OCI-LY3 (cell line): ENCODE data around the gene TMEM258.

ENCODE experiments used
- H2AFZ ChIP-seq: fragments of 200-600, 300-600 bp; shearing (Covaris generic); 2 replicates; pipeline ENCODE4 v1.6.0; 2014; ENCODE audit warnings: antibody characterized with exemption, low read depth, low read length
- H3K27ac ChIP-seq: fragments of 200-600, 300-600 bp; sonication (generic); 2 replicates; pipeline ENCODE4 v1.5.1; 2014; ENCODE audit warnings: mild to moderate bottlenecking, low read length, moderate library complexity, mixed read lengths
- H3K27me3 ChIP-seq: fragments of 200-600, 300-600 bp; sonication (generic); 2 replicates; pipeline ENCODE4 v1.6.1; 2014; ENCODE audit warnings: low read depth, low read length, mixed read lengths
- H3K36me3 ChIP-seq: fragments of 200-600, 300-600 bp; sonication (generic); replicated peaks from 2 replicates; pipeline ENCODE3; 2014; ENCODE audit warnings: low read depth, low read length, mixed read lengths
- H3K4me1 ChIP-seq: fragments of 300-600, 200-600 bp; sonication (generic); 2 replicates; pipeline ENCODE4 v1.6.1; 2014; ENCODE audit warnings: low read length, mixed read lengths
- H3K4me2 ChIP-seq: fragments of 200-600, 300-600 bp; sonication (generic); 2 replicates; pipeline ENCODE4 v1.6.1; 2014; ENCODE audit warnings: low read length, mixed read lengths
- H3K4me3 ChIP-seq: fragments of 300-600, 200-600 bp; sonication (generic); 2 replicates; pipeline ENCODE4 v1.5.1; 2014; ENCODE audit warnings: antibody characterized with exemption, mild to moderate bottlenecking, low read length, moderate library complexity
- H3K79me2 ChIP-seq: fragments of 300-600, 200-600 bp; shearing (Covaris generic); 2 replicates; pipeline ENCODE4 v1.6.1; 2014; ENCODE audit warnings: mild to moderate bottlenecking, low read length, mixed read lengths
- H3K9ac ChIP-seq: fragments of 300-600, 200-600 bp; shearing (Covaris generic); 2 replicates; pipeline ENCODE4 v1.6.0; 2014; ENCODE audit warnings: mild to moderate bottlenecking, low read length, moderate library complexity
- H3K9me3 ChIP-seq: fragments of 200-600, 300-600 bp; shearing (Covaris generic); 2 replicates; pipeline ENCODE4 v1.6.1; 2014; ENCODE audit warnings: low read length, mixed read lengths; ENCODE audit not compliant: insufficient read depth
- H4K20me1 ChIP-seq: fragments of 200-600, 300-600 bp; sonication (generic); 2 replicates; pipeline ENCODE4 v1.6.1; 2016; ENCODE audit warnings: low read length, mixed read lengths; ENCODE audit not compliant: insufficient read depth
- CTCF ChIP-seq: fragments of 200-600, 300-600 bp; sonication (generic); IDR thresholded peaks from 2 replicates; pipeline ENCODE4 v1.5.1; 2014; ENCODE audit warnings: antibody characterized with exemption, low read length, low read depth
- EZH2phosphoT487 ChIP-seq: fragments of 200-600 bp; shearing (Covaris generic); IDR thresholded peaks from 2 replicates; pipeline ENCODE4 v1.6.1; 2018; ENCODE audit warnings: antibody characterized with exemption, mixed run types, low read depth

TMEM258 gene

GRCh38 chr11:61762223-61762615 lies 30.2 kb downstream of the TMEM258 start:
- H3K4me2 ChIP-seq: no peak overlapping the region
- H3K9me3 ChIP-seq: no peaks in the 10 kb centered on the region
- H3K4me3 ChIP-seq: no peak overlapping the region
- no peaks in the 10 kb centered on the region for H4K20me1 ChIP-seq
- H3K4me1 ChIP-seq: no peaks in the 10 kb centered on the region
- TF ChIP-seq CTCF: no peak
- no peak for TF ChIP-seq EZH2phosphoT487
- H2AFZ ChIP-seq: no peak overlapping the region
- no peak overlapping the region for H3K9ac ChIP-seq
- H3K36me3 ChIP-seq: no peaks in the 10 kb centered on the region
- H3K27me3 ChIP-seq: peaks cover 3% of the 10 kb centered on the region; the same call in 1 of the 2 replicates
- H3K27ac ChIP-seq: no peak overlapping the region
- H3K79me2 ChIP-seq: no peaks in the 10 kb centered on the region

- Histone ChIP-seq H3K79me2 (no peaks in the 10 kb centered on the region), H3K4me1 (no peaks in the 10 kb centered on the region), H3K9me3 (no peaks in the 10 kb centered on the region), H2AFZ (no peak overlapping the region), H4K20me1 (no peaks in the 10 kb centered on the region), H3K36me3 (no peaks in the 10 kb centered on the region), H3K27me3 (peaks cover 3% of the 10 kb centered on the region; the same call in 1 of the 2 replicates), H3K27ac (no peak overlapping the region), H3K4me3 (no peak overlapping the region), H3K9ac (no peak overlapping the region), H3K4me2 (no peak overlapping the region)
- TF ChIP-seq CTCF (no peak), EZH2phosphoT487 (no peak)
Measured at GRCh38 chr11:61761440-61762222, 30.8 kb downstream of the TMEM258 start.

- no peaks in the 10 kb centered on the region for H3K9me3 ChIP-seq
- H4K20me1 ChIP-seq: no peaks in the 10 kb centered on the region
- H3K27me3 ChIP-seq: peaks cover 3% of the 10 kb centered on the region; the same call in 1 of the 2 replicates
- H3K9ac ChIP-seq: no peak overlapping the region
- H3K27ac ChIP-seq: no peak overlapping the region
- no peak overlapping the region for H3K4me2 ChIP-seq
- H2AFZ ChIP-seq: no peak overlapping the region
- H3K79me2 ChIP-seq: no peaks in the 10 kb centered on the region
- no peaks in the 10 kb centered on the region for H3K4me1 ChIP-seq
- TF ChIP-seq CTCF (no peak), EZH2phosphoT487 (no peak)
- no peak overlapping the region for H3K4me3 ChIP-seq
- no peaks in the 10 kb centered on the region for H3K36me3 ChIP-seq
Measured at GRCh38 chr11:61760946-61761345, 31.5 kb downstream of the TMEM258 start.

DNA sequence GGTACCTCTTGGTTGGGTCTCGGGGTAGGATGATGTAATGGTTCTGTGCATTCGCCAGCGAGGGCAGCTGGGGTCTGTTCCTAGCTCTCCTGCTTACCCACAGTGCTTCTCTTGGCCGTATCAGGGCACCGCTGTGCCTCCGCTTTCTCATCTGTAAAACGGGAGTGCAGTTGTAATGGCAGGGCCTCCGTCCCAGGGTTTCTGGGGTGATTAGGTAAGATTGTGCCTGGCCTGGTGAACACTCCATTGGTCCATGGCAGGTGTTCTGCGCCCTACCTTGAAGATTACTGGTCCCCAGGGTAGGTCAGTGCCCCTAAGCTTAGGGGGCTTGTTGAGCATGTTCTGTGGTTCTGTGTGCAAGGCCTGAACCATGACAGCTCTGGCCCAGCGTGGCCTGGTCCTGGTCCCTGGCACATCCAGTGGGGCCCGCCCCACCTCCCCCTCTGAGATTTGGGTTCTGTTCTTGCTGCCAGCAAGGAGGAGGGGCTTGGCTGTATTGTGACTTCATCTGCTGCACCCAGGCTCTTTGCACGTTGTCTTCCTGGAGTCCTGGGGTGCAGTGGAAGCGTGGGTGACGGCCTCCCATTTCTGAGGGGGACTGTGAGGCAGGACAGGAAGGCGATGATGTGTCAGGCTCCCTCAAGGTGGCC lies 35.1 kb downstream of the TMEM258 start:
- TF ChIP-seq EZH2phosphoT487 (no peak), CTCF (no peak)
- H3K27ac ChIP-seq: no peak overlapping the region
- no peak overlapping the region for H3K9ac ChIP-seq
- no peak overlapping the region for H2AFZ ChIP-seq
- no peaks in the 10 kb centered on the region for H3K27me3 ChIP-seq
- no peaks in the 10 kb centered on the region for H3K4me1 ChIP-seq
- no peaks in the 10 kb centered on the region for H4K20me1 ChIP-seq
- H3K4me3 ChIP-seq: no peak overlapping the region
- H3K4me2 ChIP-seq: no peak overlapping the region
- H3K9me3 ChIP-seq: no peaks in the 10 kb centered on the region
- H3K79me2 ChIP-seq: no peaks in the 10 kb centered on the region
- no peaks in the 10 kb centered on the region for H3K36me3 ChIP-seq
